Urinary bladder (tissue), 4 donors: ENCODE results near the gene SEPTIN14. TPM values are rescaled to one million over a fixed set of nuclear protein-coding genes. Genes with fewer than 3 reads are reported as not detected.
"Not testable (repeated sequence)": the region's sequence is repeated elsewhere in the genome, so short reads cannot be mapped to it uniquely, and the experiment has no call there.

Source experiments
- DNase-seq: peaks from one replicate; pipeline ENCODE4 v3.0.0-alpha.2; 2015; ENCODE audit errors: extremely low spot score
- H3K27ac ChIP-seq: one replicate; pipeline ENCODE4 v1.5.1; 2013; ENCODE audit warnings: low read depth, mild to moderate bottlenecking, moderate library complexity
- H3K36me3 ChIP-seq: one replicate; pipeline ENCODE4 v1.6.1; 2013; ENCODE audit warnings: mild to moderate bottlenecking, moderate library complexity; ENCODE audit not compliant: insufficient read depth
- H3K4me1 ChIP-seq: one replicate; pipeline ENCODE4 v1.6.1; 2013; ENCODE audit warnings: mild to moderate bottlenecking, moderate library complexity; ENCODE audit not compliant: insufficient read depth
- H3K4me3 ChIP-seq: one replicate; pipeline ENCODE4 v1.5.1; 2013; ENCODE audit warnings: low read depth, low read length
- WGBS: extraction: QIAGEN DNeasy Blood & Tissue Kit; methylation state at CpG from one replicate; pipeline ENCODE4 v1.1.7; 2013; 5-methylcytosine and 5-hydroxymethylcytosine counted together
- polyA plus RNA-seq: library from polyadenylated mRNA; stranded (reverse); fragments of 200-250 nt; gene quantifications from one replicate; pipeline ENCODE4 v1.2.3, GENCODE V29; 2013
- small RNA-seq: library from RNA; depleted of rRNA; stranded (forward); fragments of <200 nt; gene quantifications from one replicate; pipeline ENCODE3, GENCODE V24; 2014
- total RNA-seq: library from RNA; depleted of rRNA; stranded (reverse); fragments of >200 nt; gene quantifications from one replicate; pipeline ENCODE4 v1.2.3, GENCODE V29; 2014
- donor health status: healthy with polysubstance abuse.
- donor health status: healthy.

SEPTIN14 gene
- total and polyA plus RNA-seq, 2 donors = not detected

DNA sequence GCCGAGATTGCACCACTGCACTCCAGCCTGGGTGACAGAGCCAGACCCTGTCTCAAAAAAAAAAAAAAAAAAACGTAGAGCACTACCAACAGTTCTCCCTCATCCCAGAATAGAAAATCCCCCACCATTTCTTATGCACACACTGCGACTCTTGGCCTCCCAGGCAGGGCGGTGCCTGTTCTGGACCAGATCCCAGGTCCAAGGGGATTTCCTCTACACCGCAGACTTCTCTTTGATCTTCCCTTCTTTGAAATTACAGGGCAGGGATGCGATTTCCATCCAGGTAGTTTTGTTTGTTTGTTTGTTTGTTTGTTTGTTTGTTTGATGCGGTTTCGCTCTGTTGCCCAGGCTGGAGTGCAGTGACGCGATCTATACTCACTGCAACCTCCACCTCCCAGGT, 91.8 kb downstream of the SEPTIN14 start:
- WGBS = 75% methylated on average over 10 of the region's 10 CpGs
- no peaks in the 10 kb centered on the region for H3K4me1 ChIP-seq
- no peak overlapping the region for H3K4me3 ChIP-seq
- H3K27ac ChIP-seq = no peak overlapping the region
- no peak for DNase-seq
- peaks cover 2% of the 10 kb centered on the region for H3K36me3 ChIP-seq

GRCh38 chr7:55753274-55753862, 109.2 kb downstream of the SEPTIN14 start:
- not testable (repeated sequence) for H3K4me1 ChIP-seq, H3K36me3 ChIP-seq, H3K4me3 ChIP-seq, H3K27ac ChIP-seq, DNase-seq
- 61% methylated on average over 6 of the region's 6 CpGs for WGBS

DNA sequence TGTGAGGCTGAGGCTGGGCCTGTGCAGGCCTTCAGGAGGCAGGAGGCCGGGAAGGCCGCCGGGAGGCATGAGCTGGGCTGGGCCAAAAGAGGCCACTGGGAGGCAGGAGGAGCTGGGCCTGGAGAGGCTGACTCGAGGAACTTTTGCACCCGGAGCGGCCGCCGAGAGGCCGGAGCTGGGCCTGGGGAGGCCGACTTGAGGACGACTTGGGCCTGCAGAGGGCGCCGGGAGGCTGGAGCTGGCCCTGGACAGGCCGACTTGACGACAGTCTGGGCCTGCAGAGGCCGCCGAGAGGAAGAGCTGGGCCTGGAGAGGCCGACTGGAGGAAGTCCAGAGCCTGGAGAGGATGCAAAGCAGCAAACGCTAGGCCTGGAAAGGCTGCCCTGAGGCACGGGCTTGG, 117.8 kb downstream of the SEPTIN14 start:
- WGBS = 87% methylated on average over 17 of the region's 20 CpGs
- H3K36me3 ChIP-seq, H3K4me1 ChIP-seq, H3K27ac ChIP-seq, H3K4me3 ChIP-seq, DNase-seq: not testable (repeated sequence)

Small RNA genes within 50 kb of the gene (small RNA-seq; reads per million reads assigned to genes)
- gene AC092647.1 = not detected
- not detected for gene AC092647.2
- not detected for gene RNU6-1126P

Other genes starting within 250 kb of the SEPTIN14 start
- 16.3 TPM for gene ZNF713, start 24.7 kb upstream of the SEPTIN14 start, total RNA-seq
- gene ZNF713, start 24.7 kb upstream of the SEPTIN14 start, polyA plus RNA-seq = 1.6 TPM
- gene MRPS17, start 89.1 kb upstream of the SEPTIN14 start, total RNA-seq = 15.1 TPM
- 14.9 TPM for gene MRPS17, start 89.1 kb upstream of the SEPTIN14 start, polyA plus RNA-seq
- gene NIPSNAP2, start 101.8 kb upstream of the SEPTIN14 start, total RNA-seq = 75.4 TPM
- 67.8 TPM for gene NIPSNAP2, start 101.8 kb upstream of the SEPTIN14 start, polyA plus RNA-seq
- 19.9 TPM for gene PSPH, start 188.7 kb upstream of the SEPTIN14 start, total RNA-seq
- gene PSPH, start 188.7 kb upstream of the SEPTIN14 start, polyA plus RNA-seq = 6.9 TPM
- 133 TPM for gene CCT6A, start 189.0 kb upstream of the SEPTIN14 start, total RNA-seq
- gene CCT6A, start 189.0 kb upstream of the SEPTIN14 start, polyA plus RNA-seq = 90.8 TPM
- 62.9 TPM for gene SUMF2, start 201.5 kb upstream of the SEPTIN14 start, total RNA-seq
- 104 TPM for gene SUMF2, start 201.5 kb upstream of the SEPTIN14 start, polyA plus RNA-seq
- gene PHKG1, start 230.2 kb upstream of the SEPTIN14 start, total RNA-seq = 3.6 TPM
- gene PHKG1, start 230.2 kb upstream of the SEPTIN14 start, polyA plus RNA-seq = 13.0 TPM
- gene CHCHD2, start 243.7 kb upstream of the SEPTIN14 start, total RNA-seq = 156 TPM
- 495 TPM for gene CHCHD2, start 243.7 kb upstream of the SEPTIN14 start, polyA plus RNA-seq